ENCODE results near the gene KAZN.

KAZN gene

DNA sequence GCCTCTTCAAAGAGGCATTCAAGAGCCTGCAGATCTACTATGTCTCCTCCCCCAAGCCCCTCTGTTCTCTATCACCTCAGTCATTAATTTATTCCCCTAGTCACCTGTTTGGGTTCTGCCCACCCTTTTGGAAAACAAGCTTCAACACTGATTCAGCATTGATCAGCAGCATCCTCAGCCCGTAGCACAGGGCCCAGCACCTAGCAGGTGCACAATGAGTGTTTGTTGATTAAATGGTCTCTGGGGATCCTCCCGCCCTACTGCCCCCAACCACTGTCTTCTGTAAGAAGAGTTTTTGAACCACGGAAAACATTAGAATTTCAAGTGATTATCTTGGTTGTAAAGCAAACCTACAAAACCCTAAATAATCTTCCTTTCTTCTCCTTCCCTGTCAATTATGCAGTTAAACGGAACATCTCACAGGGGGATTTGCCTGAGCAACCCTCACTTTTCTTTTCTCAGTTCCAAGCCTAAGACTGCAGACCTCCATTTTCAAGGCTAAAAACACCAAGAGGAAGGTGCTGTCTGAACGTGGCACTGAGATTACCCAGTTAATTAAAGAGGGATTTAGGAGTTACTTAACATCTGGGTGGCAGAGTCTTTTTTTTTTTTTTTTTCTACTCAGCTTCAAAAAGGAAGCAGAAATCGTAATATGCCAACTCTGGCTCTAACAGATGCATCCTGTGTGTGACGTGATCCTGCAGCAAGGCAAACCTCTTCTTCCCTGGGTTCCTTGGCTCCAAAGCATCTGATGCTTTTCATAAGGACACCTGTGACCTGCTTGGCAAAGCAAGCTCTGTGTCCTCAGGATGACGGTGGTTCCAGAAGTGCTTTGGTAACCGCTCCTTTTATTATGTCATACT, 163.0 kb downstream of the KAZN start:
- in situ Hi-C loops (cut with MboI; ENCODE audit: low sequenced_read_pairs) = no loop called here

DNA sequence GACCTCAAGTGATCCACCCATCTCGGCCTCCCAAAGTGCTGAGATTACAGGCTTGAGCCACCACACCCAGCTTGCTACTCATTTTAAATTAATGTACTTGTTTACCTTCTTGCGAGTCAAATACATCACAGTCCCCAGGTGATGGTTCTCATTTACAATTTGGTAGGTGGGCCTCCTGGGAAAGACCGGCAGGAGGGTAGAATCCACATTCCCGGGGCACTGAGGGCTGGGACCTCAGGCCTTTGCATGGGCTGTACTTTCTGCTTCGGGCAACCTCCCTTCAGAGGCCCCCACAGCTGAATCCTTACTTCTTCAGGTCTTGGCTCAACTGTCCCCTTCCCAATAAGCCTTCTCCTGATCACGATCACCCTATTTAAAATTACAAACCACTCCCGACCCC, 165.5 kb downstream of the KAZN start:
- in situ Hi-C loops (cut with MboI; ENCODE audit: low sequenced_read_pairs) = no loop called here

DNA sequence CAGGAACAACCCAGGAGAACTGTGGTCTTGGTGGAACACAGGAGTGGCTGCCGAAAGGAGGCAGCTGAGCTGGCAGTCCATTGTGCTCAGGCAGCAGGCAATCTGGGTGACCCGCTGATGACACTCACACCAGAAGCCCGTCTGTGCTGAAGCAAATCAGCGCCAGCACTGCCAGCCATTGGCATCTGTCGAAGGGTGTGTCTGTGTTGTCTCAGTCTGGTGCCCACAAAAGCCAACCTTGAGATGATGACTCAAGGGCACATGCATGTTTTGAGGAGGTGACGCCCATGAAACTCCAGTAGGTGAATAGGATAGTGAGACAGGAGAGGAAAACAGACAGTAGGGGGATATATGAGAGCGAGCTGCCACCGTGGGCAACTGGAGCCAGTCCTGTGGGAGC, 167.3 kb downstream of the KAZN start:
- in situ Hi-C loops (cut with MboI; ENCODE audit: low sequenced_read_pairs) = no loop called here

DNA sequence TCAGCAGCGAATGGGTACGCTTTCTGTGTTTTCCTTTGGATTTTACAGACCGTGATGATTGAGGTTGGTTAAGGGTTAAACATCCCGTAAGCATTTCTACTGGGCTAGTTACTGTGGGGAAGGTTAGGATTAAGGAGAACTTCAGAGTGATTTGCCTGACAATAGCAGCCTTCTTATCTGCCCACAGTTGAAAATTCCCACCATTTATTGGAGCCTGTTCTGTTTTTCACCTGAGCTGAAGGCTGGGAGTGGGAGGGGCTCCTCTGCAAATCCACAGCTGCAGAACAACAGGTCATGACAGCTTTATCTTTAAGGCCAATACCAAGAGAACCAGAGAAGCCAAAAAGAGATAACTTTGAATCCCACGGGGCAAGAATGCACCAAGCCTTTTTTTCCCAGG, 168.6 kb downstream of the KAZN start:
- in situ Hi-C loops (cut with MboI; ENCODE audit: low sequenced_read_pairs) = no loop called here

DNA sequence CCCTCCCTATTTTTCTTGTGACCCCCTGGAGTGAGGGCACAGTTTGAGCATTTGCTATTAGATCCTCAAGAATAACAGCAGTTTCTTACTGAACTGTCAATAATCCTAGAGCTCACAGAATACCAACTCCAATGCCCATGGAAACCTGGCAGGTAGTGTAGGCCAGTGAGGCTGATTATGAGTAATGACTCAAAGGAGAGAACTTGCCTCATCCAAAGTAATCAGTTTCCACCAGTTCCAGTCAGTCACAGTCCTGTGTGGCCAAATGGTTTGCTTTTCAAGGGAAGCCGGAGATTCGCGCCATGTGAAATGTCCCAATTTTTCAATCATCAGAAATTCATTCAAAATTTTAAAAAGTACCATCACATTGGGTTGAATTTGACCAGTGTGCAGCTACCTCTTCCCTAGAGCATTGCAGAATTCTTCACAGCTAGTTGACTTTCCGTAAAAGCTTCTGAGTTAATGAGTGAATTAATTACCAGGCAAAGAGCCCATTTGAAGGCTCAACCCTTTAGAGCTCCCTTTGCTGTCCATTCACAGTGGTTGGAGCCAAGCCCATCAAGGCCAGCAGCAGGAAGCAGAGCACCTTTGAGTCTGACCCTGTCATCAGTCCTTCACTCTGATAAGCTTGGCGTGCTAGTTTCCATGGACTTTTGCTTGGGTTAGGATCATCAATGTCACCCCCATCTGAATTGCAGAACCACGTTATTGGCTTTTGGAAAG, 170.3 kb downstream of the KAZN start:
- in situ Hi-C loops (cut with MboI; ENCODE audit: low sequenced_read_pairs) = no loop called here

DNA sequence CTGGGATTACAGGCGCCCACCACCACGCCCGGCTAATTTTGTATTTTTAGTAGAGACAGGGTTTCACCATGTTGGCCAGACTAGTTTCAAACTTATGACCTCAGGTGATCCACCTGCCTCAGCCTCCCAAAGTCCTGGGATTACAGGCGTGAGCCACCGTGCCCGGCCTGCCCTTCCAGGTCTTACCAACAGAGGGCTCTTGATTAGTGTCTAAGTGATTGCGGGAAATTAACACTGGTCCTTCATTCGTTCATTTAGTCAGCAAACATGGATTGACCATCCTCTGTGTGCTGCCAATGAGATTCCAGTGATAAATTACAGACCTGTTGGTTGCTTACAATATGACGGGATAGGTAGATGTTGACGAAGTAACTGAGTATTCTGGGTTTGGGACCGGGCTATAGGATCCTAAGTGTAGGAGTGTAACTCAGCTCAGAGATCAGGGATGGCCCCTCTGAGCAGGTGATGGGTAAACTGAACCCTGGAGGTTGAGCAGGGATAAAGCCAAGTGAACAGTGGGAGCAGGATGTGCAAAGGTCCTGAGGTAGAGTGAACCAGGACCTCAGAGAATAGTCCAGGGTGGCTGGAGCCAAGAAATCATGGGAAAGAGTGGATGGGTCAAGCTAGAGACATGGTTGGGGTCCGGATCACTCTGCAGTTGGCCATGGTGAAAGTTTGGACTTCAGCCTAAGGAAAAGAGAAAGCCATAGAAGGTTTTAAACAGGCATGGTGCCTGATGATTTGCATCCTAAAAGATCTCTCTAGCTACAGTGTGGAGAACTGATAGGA, 171.2 kb downstream of the KAZN start:
- in situ Hi-C loops (cut with MboI; ENCODE audit: low sequenced_read_pairs) = no loop called here

DNA sequence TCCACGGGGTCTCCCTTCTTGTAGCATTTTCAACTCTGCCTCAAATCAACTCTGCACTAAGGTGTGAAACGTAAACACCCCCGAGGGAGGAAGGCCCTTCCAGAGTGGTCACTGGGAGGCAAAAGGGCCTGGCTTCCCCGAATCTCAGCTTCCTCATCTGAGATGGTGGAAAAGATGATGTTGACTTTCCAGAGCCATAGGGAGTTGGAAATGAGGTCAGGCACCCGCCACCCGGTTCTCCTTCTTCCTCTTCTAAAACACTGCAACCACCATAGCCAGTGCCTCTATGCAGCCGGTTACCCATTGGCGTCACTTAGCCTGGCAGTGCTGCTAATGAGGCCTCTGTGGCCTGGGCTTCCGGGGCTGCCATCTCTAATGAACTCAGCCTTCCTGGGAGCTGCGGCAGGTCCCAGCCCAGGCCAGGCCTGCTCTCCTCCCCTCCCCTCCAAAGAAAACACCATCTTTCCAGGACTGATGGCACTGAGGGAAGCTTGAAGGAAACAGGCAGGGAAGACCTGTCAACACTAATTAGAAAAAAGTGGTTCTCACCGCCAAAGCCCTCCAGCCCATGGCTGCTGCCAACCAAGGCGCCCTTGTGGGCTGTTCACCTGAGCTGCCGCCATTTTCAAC, 175.0 kb downstream of the KAZN start:
- in situ Hi-C loops (cut with MboI; ENCODE audit: low sequenced_read_pairs) = no loop called here

DNA sequence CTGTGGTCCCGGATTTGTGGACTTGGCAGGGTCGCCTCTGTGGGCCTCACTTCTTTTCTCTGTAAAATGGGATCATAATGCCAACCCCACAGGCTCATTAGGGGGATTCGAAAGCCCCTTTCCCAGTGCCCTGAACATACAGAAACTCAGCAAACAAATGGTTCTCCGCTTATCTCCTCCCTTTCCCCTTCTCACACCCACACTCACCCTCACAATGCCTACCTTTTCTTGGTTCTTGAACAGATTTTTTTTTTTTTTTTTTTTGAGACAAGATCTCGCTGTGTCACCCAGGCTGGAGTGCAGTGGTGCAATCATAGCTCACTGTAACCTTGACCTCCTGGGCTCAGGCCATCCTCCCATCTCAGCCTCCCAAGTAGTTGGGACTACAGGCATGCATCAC, 175.7 kb downstream of the KAZN start:
- in situ Hi-C loops (cut with MboI; ENCODE audit: low sequenced_read_pairs) = no loop called here

DNA sequence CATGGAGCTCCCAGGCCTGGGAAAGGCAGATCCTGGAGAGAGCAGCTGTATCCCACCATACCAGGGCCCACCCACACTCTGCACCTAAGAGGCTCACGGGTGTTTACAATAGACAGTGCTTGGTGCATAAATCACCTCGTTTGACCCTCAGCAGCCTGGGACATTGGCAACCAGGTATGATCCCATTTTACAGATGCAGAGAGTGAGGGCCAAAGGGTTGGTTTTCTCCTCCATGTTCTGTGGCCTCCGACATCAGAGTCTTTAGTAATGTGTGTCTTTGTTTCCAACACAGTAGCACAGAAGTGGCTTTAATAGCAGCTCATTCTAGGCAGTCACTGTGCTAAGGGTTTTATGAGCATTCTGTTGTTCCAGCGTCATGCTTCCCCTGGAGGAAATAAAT, 176.5 kb downstream of the KAZN start:
- in situ Hi-C loops (cut with MboI; ENCODE audit: low sequenced_read_pairs) = no loop called here

DNA sequence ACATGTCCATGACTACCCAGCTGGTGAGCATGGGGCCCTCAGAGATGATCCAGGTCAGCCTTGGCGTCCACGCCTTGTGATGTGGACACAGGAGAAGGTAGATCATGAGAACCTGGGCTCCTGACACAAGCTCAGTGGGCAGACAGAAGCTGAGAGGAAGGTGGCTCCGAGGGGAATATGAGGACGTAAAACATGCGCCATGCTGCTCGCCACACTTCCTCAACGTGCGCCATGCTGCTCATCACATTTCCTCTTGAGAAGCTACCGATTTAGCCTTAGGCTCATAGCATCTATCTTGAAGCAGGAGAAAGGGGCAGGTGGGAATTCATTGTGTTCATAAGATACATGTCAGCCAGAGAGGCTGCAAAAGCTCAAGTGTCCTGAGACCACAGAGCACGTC, 176.9 kb downstream of the KAZN start:
- in situ Hi-C loops (cut with MboI; ENCODE audit: low sequenced_read_pairs) = no loop called here

DNA sequence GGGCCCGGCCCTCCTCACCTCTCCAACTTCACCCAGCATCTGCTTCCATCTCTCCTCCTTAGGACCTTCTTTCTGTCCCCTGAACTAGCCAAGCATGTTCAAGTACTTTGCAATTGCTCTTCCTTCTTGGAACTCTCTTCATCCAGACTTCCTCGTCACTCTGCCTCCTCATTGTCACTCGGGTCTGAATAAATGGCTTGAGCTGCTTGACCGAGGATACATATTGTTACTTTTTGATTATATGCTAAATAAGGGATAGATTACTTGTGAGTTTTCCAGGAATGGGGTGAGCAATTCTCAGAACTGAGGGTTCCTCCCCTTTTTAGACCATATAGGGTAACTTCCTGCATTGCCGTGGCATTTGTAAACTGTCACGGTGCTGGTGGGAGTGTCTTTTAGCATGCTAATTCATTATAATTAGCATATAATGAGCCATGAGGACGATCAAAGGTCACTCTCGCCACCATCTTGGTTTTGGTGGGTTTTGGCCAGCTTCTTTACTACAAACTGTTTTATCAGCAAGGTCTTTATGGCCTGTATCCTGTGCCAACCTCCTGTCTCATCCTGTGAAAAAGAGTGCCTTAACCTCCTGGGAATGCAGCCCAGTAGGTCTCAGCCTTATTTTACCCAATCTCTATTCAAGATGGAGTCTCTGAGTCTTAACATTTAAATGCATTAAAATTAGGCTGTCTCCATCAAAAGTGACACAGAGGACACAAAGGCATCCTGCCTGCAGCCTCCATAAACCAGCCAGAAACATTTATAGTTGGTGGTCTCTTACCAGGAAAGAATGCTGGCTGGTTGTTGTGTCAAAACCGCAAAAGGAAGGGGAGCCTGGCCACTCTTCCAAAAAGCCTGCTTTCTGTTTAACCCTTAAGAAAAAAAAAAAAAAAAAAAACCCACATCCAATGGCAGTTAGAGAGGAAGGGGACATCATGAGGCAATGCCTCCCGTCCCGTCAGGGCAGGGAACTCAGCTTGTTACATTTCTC, 179.3 kb downstream of the KAZN start:
- in situ Hi-C loops (cut with MboI; ENCODE audit: low sequenced_read_pairs) = no loop called here

DNA sequence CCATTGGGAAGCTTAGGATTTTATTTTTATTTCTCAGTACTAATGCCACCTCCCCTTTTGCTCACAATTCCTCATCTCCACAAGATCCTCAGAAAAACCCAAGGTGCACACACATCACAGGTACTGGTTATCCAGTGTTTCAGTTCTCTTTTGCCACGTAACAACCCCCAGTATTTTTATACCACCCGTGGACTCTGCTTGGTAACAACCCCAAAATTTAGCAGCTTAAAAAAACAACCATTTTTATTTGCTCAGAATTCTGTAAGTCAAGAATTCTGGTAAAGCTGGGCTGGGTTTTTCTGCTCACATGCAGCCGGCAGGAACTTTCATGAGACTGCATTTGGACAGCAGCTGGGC, 180.0 kb downstream of the KAZN start:
- in situ Hi-C loops (cut with MboI; ENCODE audit: low sequenced_read_pairs) = no loop called here

DNA sequence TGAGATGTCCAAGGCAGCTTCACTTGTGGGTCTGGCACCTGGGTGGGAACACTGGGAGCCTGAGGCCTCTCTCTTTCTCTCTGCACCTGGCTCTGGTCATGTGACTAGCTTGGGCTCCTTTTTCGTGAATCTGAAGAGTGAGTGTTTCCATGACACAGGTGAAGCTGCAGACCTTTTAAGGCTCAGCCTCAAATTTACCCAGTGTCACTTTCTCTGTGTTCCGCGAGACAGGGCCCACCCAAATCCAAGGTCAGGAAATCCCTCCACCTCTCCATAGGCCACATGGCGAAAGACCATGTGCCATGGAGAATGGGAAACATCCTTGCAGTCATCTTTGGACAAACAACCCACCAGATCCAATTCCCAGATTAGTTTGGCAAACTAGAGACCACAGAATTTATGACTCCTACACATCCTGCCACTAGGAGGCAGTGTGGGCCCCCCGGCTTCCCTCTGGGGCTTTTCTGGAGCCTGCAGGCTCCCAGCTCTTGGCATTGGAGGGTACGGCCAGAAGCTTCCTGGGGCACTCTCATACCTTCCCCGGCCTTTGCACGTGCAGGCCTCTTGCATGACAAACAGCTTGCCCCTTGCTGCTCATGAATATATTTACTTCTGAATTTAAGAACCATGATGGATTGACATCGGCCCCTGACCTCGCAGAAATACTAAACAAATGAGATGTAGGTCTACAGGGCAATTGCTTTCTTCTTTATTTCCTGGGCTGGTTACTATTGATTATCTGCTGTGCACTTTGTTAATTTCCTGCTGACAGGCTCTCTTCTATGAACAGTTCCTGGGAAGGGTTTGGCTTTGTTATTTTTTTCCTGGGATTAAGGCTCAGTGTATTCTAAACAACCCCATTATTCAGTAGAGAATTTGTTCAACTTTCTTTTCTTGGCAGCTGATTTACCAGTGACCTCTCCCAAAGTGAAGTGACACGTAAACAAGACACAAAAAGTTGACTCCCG, 180.7 kb downstream of the KAZN start:
- in situ Hi-C loops (cut with MboI; ENCODE audit: low sequenced_read_pairs) = no loop called here

DNA sequence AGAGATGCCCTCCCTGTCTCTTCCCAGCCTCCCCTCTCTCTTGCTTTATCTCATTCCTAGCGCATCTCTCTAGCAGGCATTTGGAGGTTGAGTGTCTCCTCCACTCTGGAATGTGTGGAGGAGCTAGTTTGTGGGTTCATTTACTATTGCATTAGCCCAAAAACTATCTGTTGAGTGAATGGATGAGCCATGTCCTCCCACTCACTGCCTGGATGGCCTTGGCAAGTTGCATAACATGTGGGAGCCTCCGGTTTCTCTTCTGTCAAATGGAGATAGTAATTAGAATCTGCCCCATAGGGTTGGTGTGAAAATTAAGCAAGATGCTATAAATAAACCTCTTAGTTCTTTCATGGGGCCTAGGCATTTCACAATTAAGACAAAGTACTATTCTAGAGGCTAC, 181.8 kb downstream of the KAZN start:
- in situ Hi-C loops (cut with MboI; ENCODE audit: low sequenced_read_pairs) = no loop called here

DNA sequence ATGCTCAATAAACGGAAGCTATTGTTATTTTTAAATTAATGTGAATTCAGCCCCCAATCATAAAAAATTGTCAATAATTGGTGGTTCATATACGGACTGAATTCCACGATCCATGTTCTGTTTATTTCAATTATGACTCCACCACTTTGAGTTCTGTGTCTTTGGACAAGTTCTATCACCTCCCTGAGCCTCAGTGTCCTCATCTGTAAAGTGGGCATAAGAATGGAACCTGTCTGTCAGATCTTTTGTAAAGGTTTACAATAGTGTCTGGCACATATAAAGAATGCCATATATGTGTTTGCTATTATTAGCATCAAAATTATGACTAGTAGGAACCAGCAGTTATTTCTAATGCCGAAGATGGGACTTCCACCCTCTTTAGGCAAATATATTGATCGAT, 183.3 kb downstream of the KAZN start:
- in situ Hi-C loops (cut with MboI; ENCODE audit: low sequenced_read_pairs) = no loop called here

DNA sequence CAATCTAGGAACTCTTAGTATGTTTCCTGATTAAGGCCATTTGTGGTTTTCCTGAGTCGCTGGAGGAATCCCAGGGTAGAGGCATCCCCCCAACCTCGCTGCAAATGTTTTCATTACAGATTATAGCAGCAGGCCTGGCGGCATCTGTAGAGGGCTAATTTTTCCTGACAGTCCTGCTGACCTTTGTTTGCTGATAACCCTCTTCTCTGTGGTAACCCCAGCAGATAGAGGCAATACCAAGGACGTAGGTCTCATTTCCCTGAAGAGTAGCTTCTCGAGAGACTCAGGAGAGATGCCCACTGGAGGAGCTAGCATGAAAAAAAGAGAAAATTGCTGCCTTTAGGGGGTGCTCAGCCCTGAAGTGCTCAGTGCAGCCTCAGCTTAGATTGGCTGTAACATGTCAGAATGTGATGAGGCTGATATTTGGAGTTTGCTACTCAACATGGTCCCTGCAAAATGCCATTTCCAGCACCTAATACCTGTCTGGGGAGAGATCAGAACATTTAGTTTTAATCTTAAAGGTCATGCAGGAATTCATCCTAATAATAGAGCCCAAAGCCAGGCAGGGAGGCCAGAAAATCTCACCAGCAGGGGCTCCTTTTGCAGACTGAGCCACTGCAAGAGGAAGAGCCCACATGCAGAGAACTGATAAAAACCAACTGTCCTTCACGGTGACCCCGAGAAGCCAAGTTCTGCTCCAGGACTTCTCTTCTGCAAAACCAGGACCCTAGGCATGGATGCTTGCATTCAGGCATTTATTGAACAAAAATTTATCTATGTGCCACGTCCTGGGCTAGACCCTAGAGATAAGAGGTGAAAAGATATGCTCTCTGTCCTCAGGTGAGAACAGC, 184.5 kb downstream of the KAZN start:
- in situ Hi-C loops (cut with MboI; ENCODE audit: low sequenced_read_pairs) = no loop called here

DNA sequence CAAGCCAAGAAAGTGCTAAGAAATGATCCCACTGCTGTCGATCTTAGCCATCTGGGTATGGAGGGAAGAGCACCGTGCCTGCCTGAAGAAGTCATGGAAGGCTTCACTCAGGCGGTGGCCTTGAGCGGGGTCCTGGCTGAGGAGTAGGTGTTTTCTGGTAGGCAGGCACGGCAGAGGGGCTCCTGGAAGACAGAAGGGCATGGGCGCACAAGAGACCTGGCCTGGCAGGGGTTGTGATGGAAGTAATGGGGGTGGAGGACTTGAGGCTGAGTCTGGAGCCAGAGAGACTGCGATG, 185.1 kb downstream of the KAZN start:
- in situ Hi-C loops (cut with MboI; ENCODE audit: low sequenced_read_pairs) = no loop called here

All from HL-60/S4 (cell line).